Measurements from ENCODE around the gene NCR1.
"Not testable (repeated sequence)": the region's sequence is repeated elsewhere in the genome, so short reads cannot be mapped to it uniquely, and the experiment has no call there.

NCR1 gene

DNA sequence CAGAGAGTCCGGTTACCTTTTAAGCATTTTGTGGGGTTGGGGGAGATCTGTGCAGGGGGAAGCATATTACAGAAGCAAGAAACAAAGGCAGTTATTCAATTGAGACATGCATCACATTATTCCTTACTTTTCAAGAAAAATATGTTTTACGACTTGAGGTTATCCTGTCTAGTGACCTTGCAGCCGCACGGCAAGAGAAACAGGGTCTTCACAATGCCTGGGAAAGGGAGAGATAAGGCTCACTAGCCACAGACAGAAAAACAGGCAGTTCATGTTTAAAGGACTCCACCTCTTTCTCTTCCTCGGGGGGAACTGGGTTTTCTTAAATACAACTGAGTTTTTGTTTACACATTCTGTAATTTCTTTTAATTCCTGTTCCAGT lies 536 bp upstream of the NCR1 start:
- in situ Hi-C loops (cut with MboI; ENCODE audit: low sequenced_read_pairs) = no loop called here

DNA sequence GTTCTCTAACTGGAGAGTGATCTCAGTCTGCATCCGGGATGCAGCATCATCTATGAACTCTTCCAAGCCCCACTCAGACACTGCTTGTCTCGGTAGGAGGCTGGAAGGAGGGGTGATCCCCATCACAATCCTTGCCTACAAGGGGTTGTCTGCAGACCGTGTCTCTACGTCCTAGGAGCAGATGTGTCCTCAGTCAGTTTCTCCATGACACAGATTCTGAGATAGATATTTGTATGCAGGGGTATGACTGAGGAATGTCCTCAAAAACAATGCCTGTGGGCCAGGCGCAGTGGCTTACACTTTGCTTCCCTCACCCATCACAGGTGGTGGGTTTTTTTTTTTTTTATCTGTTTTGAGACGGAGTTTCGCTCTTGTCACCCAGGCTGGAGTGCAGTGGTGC lies 871 bp downstream of the NCR1 start:
- in situ Hi-C loops (cut with MboI; ENCODE audit: low sequenced_read_pairs) = no loop called here

DNA sequence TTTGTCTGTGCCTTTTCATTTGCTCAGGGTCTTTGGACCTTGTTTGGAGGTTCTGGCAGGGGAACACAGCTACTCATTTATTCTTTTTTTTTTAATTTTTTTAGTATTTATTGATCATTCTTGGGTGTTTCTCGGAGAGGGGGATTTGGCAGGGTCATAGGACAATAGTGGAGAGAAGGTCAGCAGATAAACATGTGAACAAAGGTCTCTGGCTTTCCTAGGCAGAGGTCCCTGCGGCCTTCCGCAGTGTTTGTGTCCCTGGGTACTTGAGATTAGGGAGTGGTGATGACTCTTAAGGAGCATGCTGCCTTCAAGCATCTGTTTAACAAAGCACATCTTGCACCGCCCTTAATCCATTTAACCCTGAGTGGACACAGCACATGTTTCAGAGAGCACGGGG lies 2.0 kb downstream of the NCR1 start:
- in situ Hi-C loops (cut with MboI; ENCODE audit: low sequenced_read_pairs) = not testable (repeated sequence)

DNA sequence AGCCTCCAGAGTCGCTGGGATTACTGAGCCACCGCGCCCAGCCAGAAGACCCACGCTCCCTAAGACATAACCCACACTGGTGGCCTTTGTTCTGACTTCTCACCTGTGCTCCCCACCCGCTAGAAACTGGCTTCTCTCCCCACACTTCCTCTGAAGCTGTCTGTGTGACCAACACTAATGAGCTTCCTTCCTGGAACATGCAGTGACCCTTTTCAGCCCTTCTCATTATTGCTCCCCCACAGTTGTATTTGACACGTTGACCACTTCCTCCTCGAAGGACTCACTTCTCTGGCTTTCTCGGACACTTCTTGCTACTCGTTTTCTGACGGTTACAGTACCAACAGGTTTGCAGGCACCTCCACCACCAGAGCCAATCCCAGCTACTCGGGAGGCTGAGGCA lies 10.9 kb downstream of the NCR1 start:
- in situ Hi-C loops (cut with MboI; ENCODE audit: low sequenced_read_pairs) = no loop called here

GRCh38 chr19:54918499-54918898 lies 12.6 kb downstream of the NCR1 start:
- in situ Hi-C loops (cut with MboI; ENCODE audit: low sequenced_read_pairs) = no loop called here

DNA sequence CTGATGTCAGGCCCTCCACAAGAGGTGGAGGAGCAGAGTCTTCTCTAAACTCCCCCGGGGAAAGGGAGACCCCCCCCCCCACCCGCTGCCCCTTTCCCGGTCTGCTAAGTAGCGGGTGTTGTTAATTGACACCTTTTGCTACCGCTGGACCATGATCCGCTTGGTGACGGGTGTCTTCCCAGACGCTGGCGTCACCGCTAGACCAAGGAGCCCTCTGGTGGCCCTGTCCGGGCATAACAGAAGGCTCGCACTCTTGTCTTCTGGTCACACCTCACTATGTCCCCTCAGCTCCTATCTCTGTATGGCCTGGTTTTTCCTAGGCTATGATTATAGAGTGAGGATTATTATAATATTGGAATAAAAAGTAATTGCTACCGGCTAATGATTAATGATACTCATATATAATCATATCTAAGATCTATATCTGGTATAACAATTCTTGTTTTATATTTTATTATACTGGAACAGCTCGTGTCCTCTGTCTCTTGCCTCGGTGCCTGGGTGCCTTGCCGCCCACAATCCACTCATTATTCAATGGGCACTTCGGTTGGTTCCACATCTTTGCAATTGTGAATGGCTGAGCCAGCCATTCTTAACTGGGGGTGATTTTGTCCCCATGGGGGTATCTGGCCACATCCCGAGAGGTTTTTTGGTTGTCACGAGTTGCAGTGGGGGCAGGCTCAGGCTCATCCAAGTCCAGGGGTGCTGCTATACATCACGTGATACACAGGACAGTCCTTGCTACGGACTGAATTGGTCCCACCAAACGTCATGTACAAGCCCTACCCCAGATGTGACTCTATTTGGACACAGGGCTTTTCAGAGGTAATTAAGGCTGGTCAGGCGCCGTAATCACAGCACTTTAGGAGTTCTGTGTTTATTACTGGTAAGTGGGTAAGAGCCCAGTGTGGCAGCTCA lies 14.0 kb downstream of the NCR1 start:
- in situ Hi-C loops (cut with MboI; ENCODE audit: low sequenced_read_pairs) = not testable (repeated sequence)

DNA sequence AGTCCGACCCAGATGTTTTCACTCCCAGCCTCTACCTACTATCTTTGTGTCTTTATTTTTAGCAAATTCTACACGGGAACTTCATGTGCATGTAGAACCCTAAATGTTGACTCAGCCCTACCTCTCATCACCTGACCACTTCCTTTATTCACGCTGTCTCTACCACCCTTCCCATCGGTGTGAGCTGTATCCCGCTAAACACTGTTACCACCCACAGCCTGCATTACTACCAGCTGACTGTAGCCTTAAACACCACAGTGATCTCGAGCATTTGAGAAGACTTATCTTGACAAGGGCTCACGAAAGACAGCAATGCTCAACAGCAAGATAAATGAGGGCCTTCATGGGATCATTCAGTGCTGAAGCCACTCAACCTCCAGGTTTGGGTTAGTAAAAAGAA lies 15.1 kb downstream of the NCR1 start:
- in situ Hi-C loops (cut with MboI; ENCODE audit: low sequenced_read_pairs) = no loop called here

DNA sequence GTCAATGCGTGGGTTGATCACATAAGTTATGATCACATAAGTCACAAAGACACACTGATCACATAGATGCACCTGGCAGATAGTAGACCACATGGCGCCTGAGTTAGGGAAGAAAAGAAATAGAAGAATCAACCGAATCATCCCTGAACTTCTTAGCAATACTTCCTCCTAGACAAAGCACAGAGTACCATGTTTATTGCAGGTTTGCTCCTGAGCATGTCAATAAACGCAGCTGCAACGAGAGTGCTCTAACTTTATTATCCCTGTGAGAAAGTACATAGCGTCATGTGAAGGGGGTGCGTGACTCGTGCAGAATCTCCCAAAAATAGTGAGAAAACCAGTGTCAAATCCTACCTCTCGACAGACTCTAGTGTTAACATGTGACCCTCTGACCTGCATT lies 17.3 kb downstream of the NCR1 start:
- in situ Hi-C loops (cut with MboI; ENCODE audit: low sequenced_read_pairs) = no loop called here

DNA sequence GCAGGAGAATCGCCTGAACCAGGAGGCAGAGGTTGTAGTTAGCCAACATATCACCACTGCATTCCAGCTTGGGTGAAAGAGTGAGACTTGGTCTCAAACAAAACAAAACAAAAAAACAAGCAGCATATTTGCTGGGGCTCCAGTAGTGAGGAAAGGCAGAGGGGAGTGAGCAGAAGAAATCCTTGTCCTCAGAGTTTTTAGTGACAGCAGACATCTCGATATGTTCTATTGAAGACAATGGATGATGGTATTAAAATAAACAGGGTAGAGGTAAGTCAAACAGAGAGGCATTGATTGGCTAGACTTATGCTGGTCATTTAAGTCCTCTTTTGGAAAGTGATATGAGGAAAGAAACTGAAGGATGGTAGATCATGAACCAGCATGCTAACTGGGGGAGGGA lies 22.4 kb downstream of the NCR1 start:
- in situ Hi-C loops (cut with MboI; ENCODE audit: low sequenced_read_pairs) = no loop called here

DNA sequence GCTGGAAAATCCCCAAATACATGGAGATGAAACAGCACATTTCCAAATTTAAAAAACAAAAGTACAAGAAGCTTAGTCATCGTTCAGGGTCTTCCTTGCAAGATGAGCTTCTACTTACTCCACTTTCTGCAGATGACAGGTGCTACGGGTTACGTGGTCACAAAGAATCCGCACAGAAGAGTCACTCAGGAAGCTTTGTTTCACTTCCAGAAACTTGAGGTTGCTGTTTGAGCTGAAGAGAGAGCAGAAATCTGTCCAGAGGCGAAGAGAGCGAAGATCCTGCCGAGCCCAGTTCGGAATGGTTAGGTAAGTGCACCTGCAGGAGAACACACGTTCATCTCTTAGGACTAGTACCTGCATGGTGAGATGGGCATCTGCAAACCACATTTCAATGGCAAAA lies 32.0 kb downstream of the NCR1 start:
- in situ Hi-C loops (cut with MboI; ENCODE audit: low sequenced_read_pairs) = no loop called here

DNA sequence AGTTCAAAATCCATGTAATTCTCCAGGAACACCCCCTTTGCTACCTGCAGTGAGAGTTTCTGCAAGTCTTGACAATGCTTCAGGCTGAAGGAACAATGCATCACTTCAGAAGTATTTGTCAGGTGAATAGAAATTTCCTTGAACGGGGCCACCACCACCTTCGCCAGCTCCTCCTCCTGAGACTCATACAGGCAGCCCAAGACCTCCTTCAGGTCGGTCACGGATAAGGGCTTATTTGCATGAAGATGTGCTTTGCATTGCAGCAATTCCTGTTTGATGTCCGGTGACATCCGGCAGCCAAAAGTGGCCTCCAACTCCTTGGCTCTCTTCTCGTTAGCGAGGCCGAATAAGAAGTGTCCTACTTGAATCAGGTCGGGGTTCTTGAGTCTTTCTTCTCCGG lies 33.0 kb downstream of the NCR1 start:
- in situ Hi-C loops (cut with MboI; ENCODE audit: low sequenced_read_pairs) = no loop called here

- in situ Hi-C loops (cut with MboI; ENCODE audit: low sequenced_read_pairs) = not testable (repeated sequence)
These were observed 33.6 kb downstream of the NCR1 start for GRCh38 chr19:54939538-54939937.

DNA sequence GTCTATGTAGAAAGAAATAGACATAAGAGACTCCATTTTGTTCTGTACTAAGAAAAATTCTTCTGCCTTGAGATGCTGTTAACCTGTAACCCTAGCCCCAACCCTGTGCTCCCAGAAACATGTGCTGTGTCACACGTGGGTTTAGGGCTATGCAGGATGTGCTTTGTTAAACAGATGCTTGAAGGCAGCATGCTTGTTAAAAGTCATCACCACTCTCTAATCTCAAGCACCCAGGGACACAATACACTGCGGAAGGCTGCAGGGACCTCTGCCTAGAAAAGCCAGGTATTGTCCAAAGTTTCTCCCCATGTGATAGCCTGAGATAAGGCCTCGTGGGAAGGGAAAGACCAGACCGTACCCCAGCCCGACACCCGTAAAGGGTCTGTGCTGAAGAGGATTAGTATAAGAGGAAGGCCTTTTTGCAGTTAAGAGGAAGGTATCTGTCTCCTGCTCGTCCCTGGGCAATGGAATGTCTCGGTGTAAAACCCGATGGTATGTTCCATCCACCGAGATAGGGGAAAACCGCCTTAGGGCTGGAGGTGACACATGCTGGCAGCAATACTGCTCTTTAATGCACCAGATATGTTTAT lies 37.9 kb downstream of the NCR1 start:
- in situ Hi-C loops (cut with MboI; ENCODE audit: low sequenced_read_pairs) = not testable (repeated sequence)

GRCh38 chr19:54947381-54947780 lies 41.4 kb downstream of the NCR1 start, which contains the start of gene NLRP7:
Gene NLRP7 (minus strand): TSS chr19:54947530.
- in situ Hi-C loops (cut with MboI; ENCODE audit: low sequenced_read_pairs) = no loop called here

DNA sequence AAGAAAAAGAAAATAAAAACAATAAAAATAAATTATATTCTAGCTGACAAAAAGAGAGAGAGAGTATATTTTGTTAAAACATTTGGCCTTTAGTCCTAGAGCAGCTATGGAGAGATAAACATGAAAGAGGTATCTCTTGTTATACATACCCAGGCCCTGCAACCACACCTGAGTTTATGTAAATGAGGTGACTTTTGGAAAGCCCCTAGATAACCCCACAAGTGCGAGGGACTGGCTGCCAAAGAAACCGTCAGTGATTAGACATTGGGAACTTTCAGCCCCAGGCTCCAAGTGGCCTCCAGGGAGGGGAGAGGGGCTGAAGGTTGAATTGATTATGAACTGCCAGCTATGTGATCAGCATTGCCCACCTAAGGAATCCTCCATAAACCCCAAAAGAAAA lies 43.5 kb downstream of the NCR1 start:
- in situ Hi-C loops (cut with MboI; ENCODE audit: low sequenced_read_pairs) = no loop called here

- in situ Hi-C loops (cut with MboI; ENCODE audit: low sequenced_read_pairs) = not testable (repeated sequence)
These were observed 44.6 kb downstream of the NCR1 start for GRCh38 chr19:54950580-54950979.

- in situ Hi-C loops (cut with MboI; ENCODE audit: low sequenced_read_pairs) = no loop called here
These were observed 46.8 kb downstream of the NCR1 start for GRCh38 chr19:54952591-54953344.

GRCh38 chr19:54953345-54953713 lies 47.4 kb downstream of the NCR1 start:
- in situ Hi-C loops (cut with MboI; ENCODE audit: low sequenced_read_pairs) = not testable (repeated sequence)

DNA sequence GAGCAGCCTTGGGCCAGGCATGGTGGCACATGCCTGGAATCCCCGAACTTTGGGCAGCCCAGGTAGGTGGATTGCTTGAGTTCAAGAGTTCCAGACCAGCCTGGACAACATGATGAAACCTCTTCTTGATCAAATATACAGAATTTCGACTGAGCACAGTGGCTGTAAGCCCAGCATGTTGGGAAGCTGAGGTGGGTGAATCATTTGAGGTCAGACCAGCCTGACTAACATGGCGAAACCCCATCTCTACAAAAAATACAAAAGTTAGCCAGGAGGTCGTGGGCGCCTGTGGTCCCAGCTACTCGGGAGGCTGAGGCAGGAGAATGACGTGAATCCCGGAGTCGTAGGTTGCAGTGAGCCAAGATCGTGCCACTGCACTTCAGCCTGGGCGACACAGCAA lies 49.4 kb downstream of the NCR1 start:
- in situ Hi-C loops (cut with MboI; ENCODE audit: low sequenced_read_pairs) = no loop called here

DNA sequence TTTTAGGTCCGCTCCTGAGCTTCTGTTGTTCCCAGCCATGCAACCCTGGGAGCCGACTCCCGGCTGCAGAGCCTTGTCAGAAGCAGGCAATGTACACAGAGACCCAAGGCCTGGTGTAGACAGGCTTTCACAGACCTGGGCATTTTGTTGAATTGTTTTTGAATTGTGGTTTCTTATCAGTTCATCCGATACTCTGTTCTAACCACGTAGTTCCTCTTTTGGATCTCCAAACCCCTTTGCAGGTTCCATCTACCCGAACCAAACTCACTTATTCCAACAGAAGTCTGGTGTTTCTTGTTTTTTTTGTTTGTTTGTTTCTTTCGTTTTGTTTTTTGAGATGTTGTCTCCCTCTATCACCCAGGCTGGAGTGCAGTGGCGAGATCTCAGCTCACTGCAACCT lies 53.9 kb downstream of the NCR1 start:
- in situ Hi-C loops (cut with MboI; ENCODE audit: low sequenced_read_pairs) = no loop called here
